GM12801 (cell line): ENCODE data around the gene GPHN.

Experiments used
- TF ChIP-seq, protein P1 (sequence below): IDR thresholded peaks from one replicate; pipeline ENCODE4 v1.5.1; 2011; ENCODE audit warnings: control low read depth; ENCODE audit not compliant: insufficient read length; ENCODE audit errors: extremely low read depth

Gene GPHN

DNA sequence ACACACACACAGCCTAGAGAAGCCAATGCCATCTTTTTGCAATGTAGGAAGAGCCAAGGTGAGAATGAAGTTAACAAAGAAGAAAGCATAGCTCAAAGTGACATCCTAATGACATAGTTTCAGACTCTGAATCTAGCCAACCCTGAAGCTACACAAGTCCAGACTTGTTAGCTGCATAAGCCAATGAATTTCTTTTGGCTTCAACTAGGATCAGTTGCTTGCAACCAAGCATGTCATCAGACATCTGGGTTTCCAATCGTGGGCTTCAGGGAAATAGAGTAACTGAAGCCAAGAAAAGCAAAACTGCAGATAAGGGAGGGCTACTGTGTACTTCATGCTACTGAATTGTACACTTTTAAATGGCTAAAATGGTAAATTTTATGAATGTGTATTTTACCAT, 4.4 kb upstream of the GPHN start:
- TF ChIP-seq, protein P1, sequence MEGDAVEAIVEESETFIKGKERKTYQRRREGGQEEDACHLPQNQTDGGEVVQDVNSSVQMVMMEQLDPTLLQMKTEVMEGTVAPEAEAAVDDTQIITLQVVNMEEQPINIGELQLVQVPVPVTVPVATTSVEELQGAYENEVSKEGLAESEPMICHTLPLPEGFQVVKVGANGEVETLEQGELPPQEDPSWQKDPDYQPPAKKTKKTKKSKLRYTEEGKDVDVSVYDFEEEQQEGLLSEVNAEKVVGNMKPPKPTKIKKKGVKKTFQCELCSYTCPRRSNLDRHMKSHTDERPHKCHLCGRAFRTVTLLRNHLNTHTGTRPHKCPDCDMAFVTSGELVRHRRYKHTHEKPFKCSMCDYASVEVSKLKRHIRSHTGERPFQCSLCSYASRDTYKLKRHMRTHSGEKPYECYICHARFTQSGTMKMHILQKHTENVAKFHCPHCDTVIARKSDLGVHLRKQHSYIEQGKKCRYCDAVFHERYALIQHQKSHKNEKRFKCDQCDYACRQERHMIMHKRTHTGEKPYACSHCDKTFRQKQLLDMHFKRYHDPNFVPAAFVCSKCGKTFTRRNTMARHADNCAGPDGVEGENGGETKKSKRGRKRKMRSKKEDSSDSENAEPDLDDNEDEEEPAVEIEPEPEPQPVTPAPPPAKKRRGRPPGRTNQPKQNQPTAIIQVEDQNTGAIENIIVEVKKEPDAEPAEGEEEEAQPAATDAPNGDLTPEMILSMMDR = no peak

DNA sequence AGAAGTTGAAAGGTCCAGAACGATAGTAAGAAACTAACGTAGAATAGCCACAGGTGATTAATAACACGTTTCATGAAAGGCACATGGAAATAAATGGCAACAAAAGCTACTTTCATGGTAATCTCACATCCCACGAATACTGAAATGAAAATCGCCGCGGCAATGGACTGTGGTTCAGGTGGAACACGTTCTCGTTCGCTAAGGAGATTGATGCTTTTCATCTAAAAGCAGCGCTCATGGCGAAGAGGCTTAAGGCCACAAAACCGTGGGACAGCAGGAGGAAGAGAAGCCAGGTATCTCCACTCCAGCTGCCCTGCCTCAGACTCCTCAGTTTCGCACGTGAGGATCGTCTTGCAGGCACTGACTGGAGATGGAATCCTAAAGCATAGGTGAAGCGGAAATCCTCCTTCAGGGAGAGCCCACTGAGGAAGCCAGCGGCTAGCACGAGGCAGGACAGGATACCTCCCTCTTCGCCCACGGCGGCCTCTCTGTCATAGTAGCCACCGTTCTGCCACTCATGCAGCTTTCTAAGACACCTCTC, 696 bp upstream of the GPHN start:
- TF ChIP-seq, protein P1 = no peak

DNA sequence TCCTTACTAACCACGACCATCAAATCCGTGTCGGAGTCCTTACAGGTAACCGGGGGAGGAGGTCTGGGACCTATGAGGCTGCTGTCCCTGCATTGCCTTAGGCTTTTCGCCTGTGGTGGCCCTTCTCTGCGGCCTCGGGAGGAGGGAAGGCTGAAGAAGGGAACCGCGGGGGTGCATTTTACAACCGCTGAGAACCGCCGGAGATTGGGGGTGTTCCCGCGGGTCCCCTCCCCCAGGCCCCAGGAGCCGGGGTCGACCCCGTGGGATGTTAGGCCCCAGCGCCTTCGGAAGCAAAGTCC, 549 bp downstream of the GPHN start:
- TF ChIP-seq, protein P1 = no peak

DNA sequence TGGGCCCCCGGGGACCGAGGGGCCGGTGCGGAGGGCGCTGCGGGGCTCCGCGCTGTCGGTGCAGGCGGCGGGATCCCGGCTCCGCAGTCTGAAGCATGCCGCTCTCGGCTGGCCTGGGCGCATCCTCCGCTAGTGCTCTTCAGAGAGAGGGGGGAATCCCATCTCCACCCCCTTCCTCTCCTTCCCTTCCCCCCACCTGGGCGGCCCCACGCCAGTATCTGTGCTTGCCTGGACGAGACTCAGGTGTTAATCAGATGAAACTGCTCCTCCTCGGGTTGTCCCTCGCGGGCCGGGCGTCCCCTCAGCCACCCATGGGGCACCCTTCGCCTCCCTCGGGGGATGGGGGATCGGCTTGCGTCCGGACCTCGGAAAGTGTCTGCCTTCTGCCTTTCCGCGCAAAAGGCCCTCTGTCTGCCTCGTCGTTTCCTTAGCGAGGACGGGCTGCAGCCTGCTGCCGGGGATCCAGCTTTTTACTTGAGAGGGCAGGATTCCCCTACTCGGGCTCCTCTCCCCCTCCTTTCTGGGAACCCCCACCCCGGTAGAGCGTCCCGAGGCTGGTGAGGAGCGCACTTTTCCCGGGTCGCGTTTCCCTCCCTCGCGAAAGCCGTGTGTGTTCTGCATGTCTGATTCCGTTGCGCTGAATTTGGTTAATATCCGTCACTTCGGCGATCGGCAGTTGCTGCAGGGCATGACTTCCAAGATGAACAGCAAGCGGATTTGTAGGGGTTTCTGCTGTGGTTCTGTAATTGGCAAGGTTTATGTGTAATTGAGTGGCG, 1.1 kb downstream of the GPHN start:
- TF ChIP-seq, protein P1 = no peak

DNA sequence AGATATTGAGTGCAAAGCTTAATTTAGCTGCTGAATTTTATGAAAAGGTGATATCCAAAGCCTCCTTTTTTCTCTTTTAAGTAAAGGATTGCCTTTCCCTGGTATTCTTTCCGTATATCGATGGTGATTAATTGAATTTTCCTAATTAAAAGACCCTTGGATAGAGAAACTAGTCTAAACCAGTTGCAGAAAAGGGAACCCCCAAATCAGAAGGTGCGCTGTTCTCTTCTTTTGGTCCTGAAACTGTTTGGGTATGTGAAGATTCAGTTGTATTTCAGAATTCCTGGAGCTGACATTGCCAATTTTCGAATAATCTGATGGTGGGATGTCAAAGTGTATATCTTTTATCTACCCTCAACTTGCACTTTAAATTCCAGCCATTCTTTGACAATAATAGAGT, 1.9 kb downstream of the GPHN start:
- TF ChIP-seq, protein P1 = no peak

DNA sequence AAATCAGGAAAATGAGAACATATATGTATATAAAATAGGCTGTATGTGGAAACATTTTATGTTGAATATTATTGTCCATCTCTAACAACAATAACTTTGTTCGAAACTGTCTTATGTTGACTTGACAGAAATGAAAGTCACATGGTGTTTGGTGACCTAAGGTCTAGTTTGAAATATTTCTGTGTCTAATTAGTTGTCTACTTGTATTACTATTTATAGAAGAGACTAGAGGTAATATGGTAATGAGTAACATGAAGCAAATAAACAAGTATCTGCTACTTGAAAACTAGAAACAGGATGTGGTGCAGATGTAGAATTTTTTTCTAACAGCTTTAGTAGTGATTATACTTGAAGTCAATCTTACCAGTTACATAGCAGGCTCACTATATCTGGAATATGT, 3.9 kb downstream of the GPHN start:
- TF ChIP-seq, protein P1 = no peak

DNA sequence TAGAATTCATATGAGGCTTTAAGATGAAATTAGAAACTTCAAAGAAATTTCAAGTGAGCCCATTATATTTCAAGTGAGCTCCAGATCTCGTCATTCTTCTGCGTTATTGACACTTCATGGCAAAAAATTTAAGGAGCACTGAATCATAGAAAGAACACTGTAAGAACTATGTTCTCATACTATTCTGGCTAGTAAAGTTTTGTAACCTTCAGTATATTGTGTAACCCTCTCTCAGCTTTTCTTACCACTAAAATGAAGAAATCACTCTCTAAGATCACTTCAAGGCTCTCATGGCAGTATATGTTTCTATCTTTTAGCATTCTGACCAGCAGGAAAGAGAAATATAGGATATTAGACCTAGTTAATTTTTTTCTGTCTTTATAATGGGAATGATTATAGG, 6.3 kb downstream of the GPHN start:
- TF ChIP-seq, protein P1 = no peak

DNA sequence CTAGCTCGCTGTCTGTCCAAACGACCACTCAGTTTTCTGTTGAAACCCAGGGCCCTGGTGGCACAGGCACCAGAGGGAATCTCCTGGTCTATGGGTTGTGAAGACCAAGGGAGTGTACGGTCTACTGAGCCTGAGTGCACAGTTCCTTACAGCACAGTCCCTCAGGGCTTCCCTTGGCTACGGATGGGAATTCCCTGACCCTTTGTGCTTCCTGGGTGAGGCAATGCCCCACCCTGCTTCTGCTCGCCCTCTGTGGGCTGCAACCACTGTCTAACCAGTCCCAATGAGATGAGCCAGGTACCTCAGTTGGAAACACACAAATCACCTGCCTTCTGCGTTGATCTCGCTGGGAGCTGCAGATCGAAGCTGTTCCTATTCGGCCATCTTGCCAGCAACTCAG, 22.6 kb downstream of the GPHN start:
- TF ChIP-seq, protein P1 = no peak
